Left colon (tissue), 2 donors: Measurements from ENCODE around the gene SEPTIN12. TPM values are rescaled to one million over a fixed set of nuclear protein-coding genes. Genes with fewer than 3 reads are reported as not detected.
A peak's percentile ranks its signal among the peaks of the same experiment; 100 is the strongest.

ENCODE experiments used
- ATAC-seq: fragments of 200-7000 bp; cut with Tn5 transposase; one replicate; pipeline ENCODE4 v1.9.1; 2020; ENCODE audit warnings: mild to moderate bottlenecking, moderate library complexity
- DNase-seq, 2 donors: peaks; one replicate each; pipeline ENCODE4 v3.0.0-alpha.2; 2020
- intact Hi-C, 2 donors: fragments of 100-400 bp; cut with DNase I in 1 of 2; cut with micrococcal nuclease in 1 of 2; formaldehyde crosslinking; loops; one replicate each; pipeline versions ENCODE4 v1.11.2 to v1.14.0; 2022; cut with DNase I, micrococcal nuclease
- total RNA-seq, 2 donors: library from RNA; stranded (reverse); fragmentation: NEBNext Ultra II Directional; extraction: Animal tissue kit (Norgen Biotek cat#: 25700); gene quantifications; one replicate each; pipeline ENCODE4 v1.2.1, GENCODE V29; 2021
- donor health status: DM: no; HTN: no; CAD: no.
- donor health status: DM: yes; HTN: yes; CAD: no.

The SEPTIN12 gene
- total RNA-seq, 2 donors from 2014 or later: 0.75 TPM; not detected in 1

GRCh38 chr16:4803898-4804762 is 16.0 kb upstream of the SEPTIN12 start:
- DNase-seq (no peak), ATAC-seq (no peak)
- intact Hi-C loops: no loop called here

- ATAC-seq (no peak), DNase-seq (no peak)
- intact Hi-C loops: no loop called here
Measured at GRCh38 chr16:4803401-4803844, 15.3 kb upstream of the SEPTIN12 start.

GRCh38 chr16:4802659-4803287 is 14.6 kb upstream of the SEPTIN12 start:
- peak; percentile 94 to 95 for DNase-seq
- intact Hi-C loops: no loop called here

GRCh38 chr16:4801962-4802658 is 14.0 kb upstream of the SEPTIN12 start, which contains the start of gene ROGDI:
TSS of gene ROGDI (minus strand) at chr16:4802633. CDS start at chr16:4802571, 62 bp downstream.
- DNase-seq: peak; percentile 96 to 98
- intact Hi-C loops: no loop called here
- ATAC-seq: peak; percentile 72

More at GRCh38 chr16:4802659-4803287, 14.6 kb upstream of the SEPTIN12 start:
- peak; percentile 70 for ATAC-seq

- DNase-seq (no peak), ATAC-seq (peak; percentile 2)
- intact Hi-C loops: no loop called here
Measured at GRCh38 chr16:4801051-4801961, 13.2 kb upstream of the SEPTIN12 start.

- ATAC-seq (peak; percentile 31), DNase-seq (peak; percentile 84 to 87)
- intact Hi-C loops: no loop called here
Measured at GRCh38 chr16:4800290-4801041, 12.3 kb upstream of the SEPTIN12 start.

GRCh38 chr16:4799171-4799855 is 11.2 kb upstream of the SEPTIN12 start:
- intact Hi-C loops: no loop called here
- DNase-seq (no peak), ATAC-seq (no peak)

- intact Hi-C loops: no loop called here
- no peak for DNase-seq
Measured at GRCh38 chr16:4798456-4798855, 10.3 kb upstream of the SEPTIN12 start.

GRCh38 chr16:4797805-4798252 is 9.7 kb upstream of the SEPTIN12 start:
- ATAC-seq: no peak
- DNase-seq: no peak
- intact Hi-C loops: no loop called here

More at GRCh38 chr16:4798456-4798855, 10.3 kb upstream of the SEPTIN12 start:
- no peak for ATAC-seq

GRCh38 chr16:4796982-4797804 is 9.0 kb upstream of the SEPTIN12 start:
- DNase-seq (peak in 1 of 2 donors; percentile 61), ATAC-seq (peak; percentile 8)
- intact Hi-C loops: no loop called here

- intact Hi-C loops: no loop called here
- ATAC-seq (peak; percentile 56), DNase-seq (peak in 1 of 2 donors; percentile 54)
Measured at GRCh38 chr16:4795828-4796572, 7.9 kb upstream of the SEPTIN12 start.

- ATAC-seq: peak; percentile 83
- DNase-seq: peak; percentile 84 to 86
- intact Hi-C loops: no loop called here
Measured at GRCh38 chr16:4795181-4795827, 7.2 kb upstream of the SEPTIN12 start, which contains the start of gene SMIM22. TSS of gene SMIM22 (plus strand) at chr16:4795369. CDS start at chr16:4795735, 366 bp downstream.

- ATAC-seq (no peak), DNase-seq (no peak)
- intact Hi-C loops: no loop called here
Measured at GRCh38 chr16:4792951-4793513, 4.9 kb upstream of the SEPTIN12 start.

- ATAC-seq: no peak
- no peak for DNase-seq
- intact Hi-C loops: no loop called here
Measured at GRCh38 chr16:4790871-4791270, 2.7 kb upstream of the SEPTIN12 start.

GRCh38 chr16:4790261-4790660 is 2.1 kb upstream of the SEPTIN12 start:
- no peak for DNase-seq
- ATAC-seq: peak; percentile 37
- intact Hi-C loops: no loop called here
